ENCODE data around the gene NRIP1. TPM values are rescaled to one million over a fixed set of nuclear protein-coding genes. Genes with fewer than 3 reads are reported as not detected.
A peak's percentile ranks its signal among the peaks of the same experiment; 100 is the strongest.

NRIP1 gene
- total RNA-seq, 4 donors from 2014 or later = 16.1 to 81.9 (median 36.4) TPM

DNA sequence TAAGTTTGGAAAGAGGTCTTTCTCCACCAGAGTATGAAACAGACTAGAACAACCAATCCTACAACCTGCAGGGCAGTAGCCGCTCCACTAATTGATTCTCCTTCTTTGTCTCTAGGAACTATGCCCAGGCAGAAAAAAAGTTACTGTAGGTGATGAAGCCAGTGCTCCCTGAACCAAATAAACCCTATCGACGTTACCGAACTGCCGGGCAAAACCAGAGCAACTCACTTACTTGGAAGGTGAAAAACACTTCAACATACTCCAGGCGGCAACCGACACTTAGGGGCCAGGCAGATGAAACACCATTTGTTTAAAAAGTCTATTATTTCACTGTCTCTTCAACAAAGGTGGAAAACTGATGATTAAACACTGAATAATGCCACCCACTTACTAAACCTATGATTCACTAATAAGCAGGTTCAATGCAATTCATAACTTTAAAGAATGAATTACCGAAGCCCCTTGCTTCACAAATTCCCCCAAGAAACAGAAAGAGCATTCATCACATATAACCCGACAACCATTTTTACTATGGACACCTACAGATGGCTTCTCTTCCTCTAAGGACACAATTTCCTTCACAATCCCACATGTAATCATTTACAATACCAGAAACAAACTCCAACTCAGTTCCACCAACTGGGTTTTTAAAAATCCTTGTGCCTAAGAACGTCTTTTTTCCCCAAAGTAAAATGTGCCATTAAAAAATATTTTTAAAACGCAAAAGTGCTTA lies 1.6 kb downstream of the NRIP1 start:
- no peaks in the 10 kb centered on the region for H3K27me3 ChIP-seq
- no peaks in the 10 kb centered on the region for H3K36me3 ChIP-seq
- H3K4me3 ChIP-seq = peak overlapping the region; percentile 97 to 99
- intact Hi-C loops (cut with DNase I; ENCODE audit: low total_unique reads) = no loop called here
- no peak for DNase-seq
- peaks cover 0 to 7% of the 10 kb centered on the region in 2 donors for H3K4me1 ChIP-seq
- H3K27ac ChIP-seq = peak overlapping the region; percentile 99
- no peaks in the 10 kb centered on the region for H3K9me3 ChIP-seq
- no peak for TF ChIP-seq POLR2A (IDR thresholded peaks at IDR 0.05)
- no peak for TF ChIP-seq CTCF (IDR thresholded peaks at IDR 0.05)

GRCh38 chr21:15062606-15062965 lies 2.2 kb downstream of the NRIP1 start:
- H3K27ac ChIP-seq = peak overlapping the region in 1 of 2 donors; percentile 99

GRCh38 chr21:15061747-15062605 lies 2.8 kb downstream of the NRIP1 start:
- no peak for TF ChIP-seq POLR2A (IDR thresholded peaks at IDR 0.05)
- TF ChIP-seq CTCF (IDR thresholded peaks at IDR 0.05) = no peak
- Histone ChIP-seq H3K4me1 (peaks cover 0 to 12% of the 10 kb centered on the region in 2 donors), H3K4me3 (peak overlapping the region in 1 of 2 donors; percentile 99), H3K27me3 (no peaks in the 10 kb centered on the region), H3K27ac (peak overlapping the region in 1 of 2 donors; percentile 99), H3K36me3 (no peaks in the 10 kb centered on the region), H3K9me3 (no peaks in the 10 kb centered on the region)
- intact Hi-C loops (cut with DNase I; ENCODE audit: low total_unique reads) = no loop called here
- DNase-seq = no peak

More at GRCh38 chr21:15062606-15062965, 2.2 kb downstream of the NRIP1 start:
- Histone ChIP-seq H3K36me3 (no peaks in the 10 kb centered on the region), H3K4me3 (peak overlapping the region; percentile 97 to 99), H3K4me1 (peaks cover 0 to 12% of the 10 kb centered on the region in 2 donors), H3K27me3 (no peaks in the 10 kb centered on the region), H3K9me3 (no peaks in the 10 kb centered on the region)
- DNase-seq = no peak
- TF ChIP-seq CTCF (IDR thresholded peaks at IDR 0.05) (peak in 1 of 4 experiments; percentile 15), POLR2A (IDR thresholded peaks at IDR 0.05) (no peak)
- intact Hi-C loops (cut with DNase I; ENCODE audit: low total_unique reads) = no loop called here

DNA sequence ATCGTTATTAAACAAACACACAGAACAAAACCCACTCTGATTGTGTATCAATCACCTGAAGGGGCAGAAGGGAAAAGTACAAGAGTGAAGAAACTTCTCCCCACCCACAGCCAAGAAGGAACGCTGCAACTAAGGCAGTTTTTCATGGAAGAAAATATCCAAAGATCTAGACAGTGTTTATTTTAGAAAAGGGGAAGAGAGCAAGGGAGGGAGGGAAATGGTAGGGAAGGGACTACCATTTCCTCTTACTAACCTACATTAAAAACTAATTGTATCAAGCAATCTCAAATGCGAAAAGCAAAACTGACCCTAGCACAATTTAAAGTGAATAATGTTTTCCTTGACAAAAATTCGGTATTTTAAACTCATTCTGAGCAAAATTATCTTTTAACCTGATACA lies 3.5 kb downstream of the NRIP1 start:
- H3K4me1 ChIP-seq = peaks cover 0 to 12% of the 10 kb centered on the region in 2 donors
- intact Hi-C loops (cut with DNase I; ENCODE audit: low total_unique reads) = no loop called here
- DNase-seq = no peak
- no peak overlapping the region for H3K4me3 ChIP-seq
- H3K9me3 ChIP-seq = no peaks in the 10 kb centered on the region
- no peaks in the 10 kb centered on the region for H3K27me3 ChIP-seq
- no peaks in the 10 kb centered on the region for H3K36me3 ChIP-seq
- TF ChIP-seq POLR2A (IDR thresholded peaks at IDR 0.05) = no peak
- peak overlapping the region in 1 of 2 donors; percentile 42 for H3K27ac ChIP-seq

DNA sequence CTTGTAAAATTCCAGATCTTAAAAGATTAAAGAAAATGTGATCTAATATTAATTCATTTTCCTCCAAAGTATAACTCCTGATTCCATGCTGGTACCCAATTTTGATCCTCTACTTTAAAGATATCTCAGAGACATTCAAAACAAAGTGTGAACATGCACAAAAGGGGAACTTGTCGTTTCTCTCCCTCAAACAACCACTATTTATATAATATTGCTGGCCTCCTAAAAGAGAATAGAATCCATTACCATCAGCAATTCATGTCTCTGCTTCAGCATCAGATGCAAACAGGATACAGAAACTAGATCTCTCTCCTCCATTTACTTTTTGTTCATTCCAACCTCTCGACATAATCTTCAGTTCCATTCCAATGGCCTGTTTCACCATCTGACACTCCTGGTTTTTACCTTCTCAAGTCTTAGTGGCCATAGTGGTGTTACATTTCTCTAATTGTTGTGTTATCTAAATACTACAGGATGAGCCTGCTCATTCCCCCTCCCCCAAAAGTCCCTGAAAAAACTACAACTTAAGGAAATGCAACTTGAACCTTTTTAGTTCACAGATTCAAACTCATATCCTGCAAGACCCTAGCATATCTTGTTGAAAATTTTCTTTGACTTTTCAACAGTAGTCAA lies 4.1 kb downstream of the NRIP1 start:
- DNase-seq = no peak
- no peak overlapping the region for H3K4me3 ChIP-seq
- H3K27ac ChIP-seq = peak overlapping the region in 1 of 2 donors; percentile 58
- H3K36me3 ChIP-seq = no peaks in the 10 kb centered on the region
- H3K9me3 ChIP-seq = no peaks in the 10 kb centered on the region
- TF ChIP-seq CTCF (IDR thresholded peaks at IDR 0.05) = no peak
- TF ChIP-seq POLR2A (IDR thresholded peaks at IDR 0.05) = no peak
- H3K4me1 ChIP-seq = peaks cover 0 to 12% of the 10 kb centered on the region in 2 donors
- H3K27me3 ChIP-seq = no peaks in the 10 kb centered on the region
- intact Hi-C loops (cut with DNase I; ENCODE audit: low total_unique reads) = no loop called here

Data from uterus (tissue), 4 donors.